ENCODE measurements around the gene INTS4. TPM values are rescaled to one million over a fixed set of nuclear protein-coding genes. Genes with fewer than 3 reads are reported as not detected.

Gene INTS4
- total and polyA plus RNA-seq, 10 of the 15 experiments (the other 5 are each of a cell fraction or from before 2014, with no cell fraction given), result 20.2 to 50.5 (median 40.0) TPM

DNA sequence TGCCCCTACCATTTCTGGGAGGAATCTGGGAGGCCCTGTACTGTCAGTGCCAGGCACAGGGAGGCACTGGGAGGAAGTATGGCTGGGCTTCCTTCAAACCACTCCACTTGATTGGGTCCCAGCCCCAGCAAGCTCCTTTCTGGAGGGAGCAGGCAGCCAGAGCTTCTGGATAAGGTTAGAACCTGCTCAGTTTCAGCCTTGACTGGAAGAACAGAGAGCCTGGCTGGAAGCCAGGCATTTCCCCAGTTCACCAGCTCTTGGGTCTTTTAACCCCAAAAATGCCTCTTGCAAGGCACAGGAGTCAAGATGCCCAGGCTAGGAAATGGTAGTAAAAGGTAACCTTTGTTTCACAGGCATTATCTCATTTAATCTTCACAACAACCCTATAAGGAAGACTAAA lies 37.6 kb upstream of the INTS4 start:
- no peaks in the 10 kb centered on the region for H3K9me3 ChIP-seq (replicated peaks; ENCODE audit: control insufficient read depth, insufficient read depth, low read length)
- H3K27ac ChIP-seq (ENCODE audit: control insufficient read depth, insufficient read depth), result no peak overlapping the region
- ChIA-PET RAD21 (ENCODE audit: unreplicated experiment) (interaction anchor here (1.1 kb wide), 1 partner anchor 37 kb away, joined by 3 read pairs; no protein-coding TSS in a partner anchor), POLR2A (interaction anchor here (0.7 to 3.5 kb wide), 2 partner anchors 11 to 37 kb away, joined by 4 to 12 read pairs; partner anchors contain the start of gene INTS4), CTCF (interaction anchor here (0.7 to 3.5 kb wide), 4 partner anchors 12 to 412 kb away, joined by 5 to 17 read pairs (median 7); no protein-coding TSS in a partner anchor), SMC1A (ENCODE audit: uncharacterized antibody, unreplicated experiment) (interaction anchor here (1.0 to 5.2 kb wide), 3 partner anchors 11 to 35 kb away, joined by 5 to 19 read pairs (median 5); no protein-coding TSS in a partner anchor)
- intact Hi-C loops (cut with micrococcal nuclease; ENCODE audit: unreplicated experiment) (no loop called here), in situ Hi-C loops (cut with MboI) (no loop called here)
- no peaks in the 10 kb centered on the region for H3K79me2 ChIP-seq (ENCODE audit: control insufficient read depth, insufficient read depth, low read length)
- BruUV-seq (replicated peaks), result no TSS peak
- H4K20me1 ChIP-seq (ENCODE audit: control insufficient read depth, insufficient read depth), result no peaks in the 10 kb centered on the region
- ATAC-seq (peak; percentile 11), FAIRE-seq (no peak), DNase-seq (ENCODE audit: low read depth, low spot score) (no peak)
- no peak for TF ChIP-seq MTA2 (IDR thresholded peaks at IDR 0.05; ENCODE audit: low read depth)
- TF ChIP-seq JUNB (IDR thresholded peaks at IDR 0.05), result no peak
- TF ChIP-seq BMI1 (IDR thresholded peaks at IDR 0.05; ENCODE audit: borderline replicate concordance), result no peak
- TF ChIP-seq NR2C2 (IDR thresholded peaks at IDR 0.05; ENCODE audit: borderline replicate concordance, control insufficient read depth, insufficient read length, low read depth), result no peak
- TF ChIP-seq, protein P1, sequence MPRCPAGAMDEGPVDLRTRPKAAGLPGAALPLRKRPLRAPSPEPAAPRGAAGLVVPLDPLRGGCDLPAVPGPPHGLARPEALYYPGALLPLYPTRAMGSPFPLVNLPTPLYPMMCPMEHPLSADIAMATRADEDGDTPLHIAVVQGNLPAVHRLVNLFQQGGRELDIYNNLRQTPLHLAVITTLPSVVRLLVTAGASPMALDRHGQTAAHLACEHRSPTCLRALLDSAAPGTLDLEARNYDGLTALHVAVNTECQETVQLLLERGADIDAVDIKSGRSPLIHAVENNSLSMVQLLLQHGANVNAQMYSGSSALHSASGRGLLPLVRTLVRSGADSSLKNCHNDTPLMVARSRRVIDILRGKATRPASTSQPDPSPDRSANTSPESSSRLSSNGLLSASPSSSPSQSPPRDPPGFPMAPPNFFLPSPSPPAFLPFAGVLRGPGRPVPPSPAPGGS (IDR thresholded peaks at IDR 0.05; ENCODE audit: borderline replicate concordance, insufficient read depth, low read depth, low read length, poor library complexity, severe bottlenecking), result no peak
- TF ChIP-seq, protein P2, sequence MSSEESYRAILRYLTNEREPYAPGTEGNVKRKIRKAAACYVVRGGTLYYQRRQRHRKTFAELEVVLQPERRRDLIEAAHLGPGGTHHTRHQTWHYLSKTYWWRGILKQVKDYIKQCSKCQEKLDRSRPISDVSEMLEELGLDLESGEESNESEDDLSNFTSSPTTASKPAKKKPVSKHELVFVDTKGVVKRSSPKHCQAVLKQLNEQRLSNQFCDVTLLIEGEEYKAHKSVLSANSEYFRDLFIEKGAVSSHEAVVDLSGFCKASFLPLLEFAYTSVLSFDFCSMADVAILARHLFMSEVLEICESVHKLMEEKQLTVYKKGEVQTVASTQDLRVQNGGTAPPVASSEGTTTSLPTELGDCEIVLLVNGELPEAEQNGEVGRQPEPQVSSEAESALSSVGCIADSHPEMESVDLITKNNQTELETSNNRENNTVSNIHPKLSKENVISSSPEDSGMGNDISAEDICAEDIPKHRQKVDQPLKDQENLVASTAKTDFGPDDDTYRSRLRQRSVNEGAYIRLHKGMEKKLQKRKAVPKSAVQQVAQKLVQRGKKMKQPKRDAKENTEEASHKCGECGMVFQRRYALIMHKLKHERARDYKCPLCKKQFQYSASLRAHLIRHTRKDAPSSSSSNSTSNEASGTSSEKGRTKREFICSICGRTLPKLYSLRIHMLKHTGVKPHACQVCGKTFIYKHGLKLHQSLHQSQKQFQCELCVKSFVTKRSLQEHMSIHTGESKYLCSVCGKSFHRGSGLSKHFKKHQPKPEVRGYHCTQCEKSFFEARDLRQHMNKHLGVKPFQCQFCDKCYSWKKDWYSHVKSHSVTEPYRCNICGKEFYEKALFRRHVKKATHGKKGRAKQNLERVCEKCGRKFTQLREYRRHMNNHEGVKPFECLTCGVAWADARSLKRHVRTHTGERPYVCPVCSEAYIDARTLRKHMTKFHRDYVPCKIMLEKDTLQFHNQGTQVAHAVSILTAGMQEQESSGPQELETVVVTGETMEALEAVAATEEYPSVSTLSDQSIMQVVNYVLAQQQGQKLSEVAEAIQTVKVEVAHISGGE (CRISPR knock-in tag; IDR thresholded peaks at IDR 0.05), result no peak
- TF ChIP-seq BACH1 (IDR thresholded peaks at IDR 0.05; ENCODE audit: borderline replicate concordance), result no peak
- TF ChIP-seq EGR1 (IDR thresholded peaks at IDR 0.05; ENCODE audit: borderline replicate concordance in 1 of 2, low read depth in 2 of 2, low read length in 2 of 2), result no peak
- no peak for TF ChIP-seq POLR2AphosphoS5 (IDR thresholded peaks at IDR 0.05; ENCODE audit: low read length)
- no peak for TF ChIP-seq SREBF2 (IDR thresholded peaks at IDR 0.05; ENCODE audit: low read length)
- TF ChIP-seq ZZZ3 (IDR thresholded peaks at IDR 0.05; ENCODE audit: control insufficient read depth, insufficient read length, low read depth), result no peak
- no peak for TF ChIP-seq NR2C1 (IDR thresholded peaks at IDR 0.05)
- no peak for TF ChIP-seq TAF1 (IDR thresholded peaks at IDR 0.05; ENCODE audit: borderline replicate concordance, low read depth, low read length)
- H3K27me3 ChIP-seq (replicated peaks in 1 of 2; ENCODE audit: control insufficient read depth in 2 of 2, insufficient read depth in 2 of 2, low read length in 1 of 2), result no peaks in the 10 kb centered on the region
- H3K4me1 ChIP-seq (ENCODE audit: control insufficient read depth, insufficient read depth, low read length), result peaks cover 6% of the 10 kb centered on the region
- peak overlapping the region; percentile 79 for H2AFZ ChIP-seq (ENCODE audit: control insufficient read depth, low read depth, low read length)
- no peak overlapping the region for H3K9ac ChIP-seq (ENCODE audit: control insufficient read depth, insufficient read depth, low read length)
- H3K36me3 ChIP-seq (ENCODE audit: control insufficient read depth in 2 of 2, insufficient read depth in 2 of 2, low read length in 1 of 2), result no peaks in the 10 kb centered on the region
- H3K4me3 ChIP-seq, result no peak overlapping the region
- H3K4me2 ChIP-seq (ENCODE audit: control insufficient read depth, insufficient read depth), result no peak overlapping the region

Data from GM12878 (cell line).